A549 (cell line): Measurements from ENCODE around the gene VCX3B. TPM values are rescaled to one million over a fixed set of nuclear protein-coding genes. Genes with fewer than 3 reads are reported as not detected.
"Not testable (repeated sequence)": the region's sequence is repeated elsewhere in the genome, so short reads cannot be mapped to it uniquely, and the experiment has no call there.

Experiments used
- ATAC-seq, 2 experiments: fragments of 200-7000 bp in 1 of 2; fragments of >200 bp in 1 of 2; cut with Nextera tagmentation in 1 of 2; cut with Tn5 transposase in 1 of 2; 3 replicates each; pipeline versions ENCODE4 v1.8.0 to v1.9.1; 2018 to 2020; ENCODE audit warnings: mild to moderate bottlenecking in 1 of 2, moderate library complexity in 1 of 2
- CTCF ChIA-PET: fragments of 300-600 bp; sonication (Branson Sonifier 250); formaldehyde crosslinking; extraction: SDS; loops from one replicate; lab custom pipeline; 2021; ENCODE audit warnings: antibody characterized with exemption, inconsistent platforms; lab: Yijun Ruan, JAX
- POLR2A ChIA-PET: fragments of 350-600 bp; formaldehyde crosslinking; extraction: SDS; loops from one replicate; lab custom pipeline; 2021; ENCODE audit warnings: antibody characterized with exemption, inconsistent platforms; lab: Yijun Ruan, JAX
- DNase-seq, 2 experiments: peaks; one replicate each; pipeline versions ENCODE4 v3.0.0 to v3.0.0-alpha.2; 2011 to 2016; ENCODE audit warnings: low read depth in 1 of 2, low spot score in 1 of 2
- FAIRE-seq: peaks from 2 replicates; lab custom pipeline; 2011; peaks lifted over from hg19 to GRCh38; lab: Jason Lieb, UNC
- H3K27ac ChIP-seq, 2 experiments: fragments of >200 bp; sonication (Bioruptor Twin); formaldehyde crosslinking; 3 replicates each; pipeline ENCODE4 v1.5.1; 2016 to 2017
- H3K4me1 ChIP-seq: fragments of >200 bp; sonication (Bioruptor Twin); formaldehyde crosslinking; 3 replicates; pipeline ENCODE4 v1.6.1; 2016
- H3K4me2 ChIP-seq: fragments of >200 bp; sonication (Bioruptor Twin); formaldehyde crosslinking; 3 replicates; pipeline ENCODE4 v1.6.1; 2016
- H3K4me3 ChIP-seq: fragments of >200 bp; sonication (Bioruptor Twin); formaldehyde crosslinking; 3 replicates; pipeline ENCODE4 v1.5.1; 2016
- H3K9me3 ChIP-seq: fragments of >200 bp; sonication (Bioruptor Twin); formaldehyde crosslinking; 3 replicates; pipeline ENCODE4 v1.6.1; 2016
- CBX2 ChIP-seq: fragments of 200-600 bp; sonication (generic); IDR thresholded peaks from 2 replicates; pipeline ENCODE4 v1.6.1; 2016; ENCODE audit warnings: low read depth, mild to moderate bottlenecking, borderline replicate concordance
- CTCF ChIP-seq: fragments of >200 bp; sonication (Bioruptor Twin); formaldehyde crosslinking; IDR thresholded peaks from 3 replicates; pipeline ENCODE4 v1.5.1; 2016
- EHF ChIP-seq: fragments of 250-450 bp; sonication (Bioruptor Pico); IDR thresholded peaks from 2 replicates; pipeline ENCODE4 v1.5.0; 2020; ENCODE audit warnings: mild to moderate bottlenecking
- ELK1 ChIP-seq: fragments of 150-350 bp; IDR thresholded peaks from 2 replicates; pipeline ENCODE4 v1.6.1; 2014; ENCODE audit warnings: low read depth, mild to moderate bottlenecking, low read length
- ESRRA ChIP-seq: fragments of 150-350 bp; IDR thresholded peaks from 2 replicates; pipeline ENCODE4 v1.6.1; 2014; ENCODE audit warnings: mild to moderate bottlenecking, low read length, borderline replicate concordance
- FOSB ChIP-seq: fragments of 250-450 bp; sonication (Bioruptor Pico); IDR thresholded peaks from 2 replicates; pipeline ENCODE4 v1.5.0; 2020; ENCODE audit warnings: mild to moderate bottlenecking, moderate library complexity
- FOSL2 ChIP-seq, 2 experiments: fragments of 450-650 bp in 1 of 2; fragments of >200 bp in 1 of 2; sonication (Bioruptor Twin) in 1 of 2; formaldehyde crosslinking; IDR thresholded peaks; 2 replicates each; pipeline versions ENCODE4 v1.5.0 to v1.6.1; 2016 to 2020; ENCODE audit warnings: mild to moderate bottlenecking in 1 of 2, moderate library complexity in 1 of 2
- GATA3 ChIP-seq: IDR thresholded peaks from 2 replicates; pipeline ENCODE4 v1.6.1; 2012; ENCODE audit warnings: borderline replicate concordance
- HDAC2 ChIP-seq: fragments of 200-600 bp; sonication (generic); IDR thresholded peaks from 2 replicates; pipeline ENCODE4 v1.6.1; 2016
- NFE2L2 ChIP-seq: fragments of 150-350 bp; conservative IDR thresholded peaks from 2 replicates; pipeline ENCODE4 v1.6.1; 2014; ENCODE audit warnings: low read length
- PBX3 ChIP-seq: IDR thresholded peaks from 2 replicates; pipeline ENCODE4 v1.6.1; 2012
- PHF8 ChIP-seq: fragments of 200-600 bp; sonication (generic); IDR thresholded peaks from 2 replicates; pipeline ENCODE4 v1.6.1; 2016; ENCODE audit warnings: low read depth, mild to moderate bottlenecking, antibody characterized with exemption, moderate library complexity, borderline replicate concordance
- POLR2A ChIP-seq: IDR thresholded peaks from 2 replicates; pipeline ENCODE4 v1.6.1; 2012; ENCODE audit warnings: mild to moderate bottlenecking, low read length
- RFX5 ChIP-seq: fragments of 450-650 bp; IDR thresholded peaks from 2 replicates; pipeline ENCODE4 v1.7.1; 2014; ENCODE audit warnings: antibody characterized with exemption, mild to moderate bottlenecking, moderate library complexity
- RNF2 ChIP-seq: fragments of 200-600 bp; sonication (generic); IDR thresholded peaks from 2 replicates; pipeline ENCODE4 v1.6.1; 2016; ENCODE audit warnings: low read depth, mild to moderate bottlenecking, antibody characterized with exemption, moderate library complexity, borderline replicate concordance
- SREBF2 ChIP-seq: fragments of 450-650 bp; IDR thresholded peaks from 2 replicates; pipeline ENCODE4 v1.6.1; 2014; ENCODE audit warnings: mild to moderate bottlenecking, moderate library complexity
- TFCP2L1 ChIP-seq: fragments of 250-450 bp; sonication (Bioruptor Pico); IDR thresholded peaks from 2 replicates; pipeline ENCODE4 v1.5.0; 2021; ENCODE audit warnings: mild to moderate bottlenecking
- TP53 ChIP-seq: fragments of 250-450 bp; sonication (Bioruptor Pico); IDR thresholded peaks from 2 replicates; pipeline ENCODE4 v1.5.0; 2021; ENCODE audit warnings: mild to moderate bottlenecking, moderate library complexity
- WGBS: methylation state at CpG from one replicate; pipeline ENCODE4 v1.1.6; 2017; ENCODE audit errors: missing lambda C conversion rate; 5-methylcytosine and 5-hydroxymethylcytosine counted together
- polyA minus RNA-seq: library from RNA; depleted of rRNA, polyadenylated mRNA; stranded (reverse); fragments of >200 nt; gene quantifications from 2 replicates; pipeline ENCODE4 v1.2.3, GENCODE V29; 2011; rRNA and poly(A)+ RNA removed
- polyA plus RNA-seq, 4 experiments: library from polyadenylated mRNA; depleted of rRNA in 3 of 4; stranded (reverse); fragments of >200 nt; fragmentation: RNase III in 1 of 4; extraction: RNeasy Plus Mini Kit Qiagen cat#74134 plus additional on column Dnase treatment in 1 of 4; gene quantifications; 2 replicates in 3 of 4; 3 replicates in 1 of 4; pipeline ENCODE4 v1.2.3, GENCODE V29; 2011 to 2017

The VCX3B gene
- polyA plus RNA-seq (2011; rRNA removed) (not detected in 2 replicates), polyA plus RNA-seq (2017; fragmentation: RNase III; extraction: RNeasy Plus Mini Kit Qiagen cat#74134 plus additional on column Dnase treatment) (not detected in 3 replicates), polyA minus RNA-seq (not detected in 2 replicates)
- not detected in 2 replicates for polyA plus RNA-seq (2012; cell fraction: cytosol; rRNA removed)
- not detected in 2 replicates for polyA plus RNA-seq (2012; cell fraction: nucleus; rRNA removed)

- H3K4me2 ChIP-seq, CTCF ChIA-PET, DNase-seq, ATAC-seq, H3K4me3 ChIP-seq, H3K27ac ChIP-seq, FAIRE-seq, H3K4me1 ChIP-seq, POLR2A ChIA-PET, H3K9me3 ChIP-seq: not testable (repeated sequence)
- WGBS: 7% methylated on average over 3 of the region's 3 CpGs
Observed at GRCh38 chrX:8464530-8464929, at the start of gene VCX3B. Gene VCX3B, plus strand, starts transcription at chrX:8464830. Its CDS starts 621 bp downstream, at chrX:8465451.

GRCh38 chrX:8418301-8418700 is 46.3 kb upstream of the VCX3B start:
- WGBS: 1% methylated on average over 4 of the region's 4 CpGs
- H3K4me1 ChIP-seq: no peaks in the 10 kb centered on the region
- H3K4me2 ChIP-seq: no peak overlapping the region
- TF ChIP-seq CTCF (no peak), NFE2L2 (no peak), CBX2 (no peak), PBX3 (no peak), FOSL2 (IDR thresholded peaks at IDR 0.05) (no peak), FOSL2 (CRISPR knock-in tag; IDR thresholded peaks at IDR 0.05) (no peak)
- TF ChIP-seq, all 56 proteins: peak for 0
- FAIRE-seq (no peak), ATAC-seq (no peak), DNase-seq (no peak)
- Histone ChIP-seq H3K27ac (no peak overlapping the region), H3K4me3 (no peak overlapping the region), H3K9me3 (no peaks in the 10 kb centered on the region)
- POLR2A ChIA-PET: no interaction called here
- CTCF ChIA-PET: no interaction called here

- TF ChIP-seq ESRRA (no peak), ELK1 (no peak), HDAC2 (no peak), PBX3 (no peak), CBX2 (no peak), SREBF2 (no peak), TFCP2L1 (CRISPR knock-in tag) (no peak), EHF (CRISPR knock-in tag) (no peak), NFE2L2 (no peak), TP53 (CRISPR knock-in tag) (no peak), RFX5 (no peak), POLR2A (no peak), PHF8 (no peak), GATA3 (no peak), RNF2 (no peak), FOSB (CRISPR knock-in tag) (no peak)
- POLR2A ChIA-PET: no interaction called here
- ATAC-seq: no peak
Observed at GRCh38 chrX:8424912-8425311, 39.7 kb upstream of the VCX3B start.

More at GRCh38 chrX:8424912-8425311, 39.7 kb upstream of the VCX3B start:
- Histone ChIP-seq H3K27ac (no peak overlapping the region), H3K4me2 (no peak overlapping the region), H3K4me1 (no peaks in the 10 kb centered on the region), H3K4me3 (no peak overlapping the region), H3K9me3 (no peaks in the 10 kb centered on the region)
- WGBS: 9% methylated on average over 1 of the region's 1 CpG
- FAIRE-seq (no peak), DNase-seq (no peak)
- CTCF ChIA-PET: no interaction called here
